Cardiac atrium fibroblast (primary cell): ENCODE data around the gene NDUFAF8. TPM values are rescaled to one million over a fixed set of nuclear protein-coding genes. Genes with fewer than 3 reads are reported as not detected.

Experiments used
- total RNA-seq: library from RNA; depleted of rRNA; stranded (reverse); fragments of >200 nt; gene quantifications from 2 replicates; pipeline ENCODE4 v1.2.3, GENCODE V29; 2015

Gene NDUFAF8, protein sequence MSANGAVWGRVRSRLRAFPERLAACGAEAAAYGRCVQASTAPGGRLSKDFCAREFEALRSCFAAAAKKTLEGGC
- 13.0 and 16.8 TPM in 2 replicates for total RNA-seq

DNA sequence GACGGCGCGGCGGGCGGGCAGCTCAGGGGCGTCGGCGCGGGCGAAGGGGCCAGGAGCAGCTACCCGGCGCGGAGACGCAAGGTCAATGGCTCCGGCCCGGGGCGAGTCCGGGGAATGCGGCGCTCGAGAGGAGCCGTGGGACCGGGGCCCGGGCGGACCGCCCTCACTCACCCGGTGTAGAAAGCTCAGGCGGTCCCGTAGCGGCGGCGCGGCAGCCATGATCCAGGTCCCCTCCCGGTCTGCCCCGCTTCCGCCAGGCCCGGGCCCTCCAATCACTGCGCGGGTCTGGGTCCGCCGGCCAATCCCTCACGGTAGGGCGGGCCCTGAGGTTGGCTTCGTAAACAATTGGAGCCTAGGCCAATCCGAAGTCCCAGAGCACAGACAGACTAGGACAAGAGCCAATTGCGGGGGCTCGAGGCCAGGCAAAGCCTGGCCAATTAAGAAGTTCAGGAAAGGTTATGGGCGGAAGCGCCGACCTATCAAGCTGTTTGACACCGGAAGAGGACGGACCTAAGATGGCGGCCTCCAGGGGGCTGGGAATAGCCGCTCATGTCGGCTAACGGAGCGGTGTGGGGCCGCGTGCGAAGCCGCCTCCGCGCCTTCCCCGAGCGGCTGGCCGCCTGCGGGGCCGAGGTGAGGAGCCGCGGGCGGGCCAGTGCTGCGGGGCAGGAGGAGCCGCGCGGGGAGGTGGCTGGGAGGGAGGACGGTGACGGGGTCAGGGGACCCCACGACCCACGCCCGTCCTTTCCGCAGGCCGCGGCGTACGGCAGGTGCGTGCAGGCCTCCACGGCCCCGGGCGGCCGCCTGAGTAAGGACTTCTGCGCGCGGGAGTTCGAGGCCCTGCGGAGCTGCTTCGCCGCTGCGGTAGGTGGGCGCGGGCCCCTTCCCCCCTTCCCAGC lies at the start of gene NDUFAF8, which contains the start of gene TEPSIN:
NDUFAF8 (plus strand) TSS at position 504 of the 899 bp plus-strand sequence; CDS start at position 550, 46 bp downstream.
TEPSIN (minus strand) TSS at position 241 of the 899 bp plus-strand sequence; CDS start at position 219, 22 bp downstream.

DNA sequence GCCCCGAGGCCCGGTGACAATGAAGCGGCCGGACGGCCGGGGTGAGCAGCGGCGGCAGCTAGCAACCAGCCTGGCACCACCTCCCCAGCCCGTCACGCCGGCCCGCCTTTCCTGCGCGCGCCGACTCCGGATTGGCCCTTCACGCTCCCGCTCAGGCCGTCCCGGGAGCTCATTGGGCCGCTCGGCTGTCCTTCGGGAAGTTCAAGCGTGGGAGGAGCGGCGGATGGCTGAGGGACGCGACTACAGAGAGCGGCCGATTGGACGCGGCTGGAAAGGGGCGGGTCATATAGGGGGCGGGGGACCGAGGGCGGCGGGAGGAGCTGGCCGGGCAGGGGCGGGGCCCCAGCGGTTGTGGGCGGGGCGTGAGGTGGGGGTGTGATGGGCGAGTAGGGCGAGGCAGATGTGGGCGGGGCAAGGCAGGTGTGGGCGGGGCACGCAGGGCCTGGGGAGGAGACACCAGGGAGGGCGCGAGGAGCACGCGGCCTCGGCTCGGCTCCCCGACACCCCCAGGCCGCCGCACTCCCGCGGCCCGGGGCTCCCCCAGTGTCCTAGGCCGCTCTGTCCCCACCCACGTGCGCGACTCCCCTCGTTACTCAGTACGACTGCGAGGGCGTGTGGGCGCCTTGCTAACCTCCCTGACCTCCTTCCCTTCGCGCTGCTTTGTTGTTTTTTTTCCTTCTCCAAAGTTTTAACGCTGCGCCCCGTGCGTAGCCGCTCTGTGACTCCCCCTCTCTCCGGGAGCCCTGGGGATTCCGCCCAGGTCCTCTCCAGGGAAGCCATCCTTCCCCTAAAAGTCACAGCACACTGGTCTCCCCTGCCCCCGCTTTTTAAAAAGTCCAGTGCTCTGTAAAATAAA lies 16.0 kb upstream of the NDUFAF8 start, which contains the start of gene CEP131:
CEP131 (minus strand) TSS at position 60 of the 856 bp plus-strand sequence. CDS start 2,909 bp downstream, outside the sequence.

Other genes starting within 250 kb of the NDUFAF8 start
- gene CHMP6, start 247.5 kb upstream of the NDUFAF8 start, total RNA-seq = 20.4 and 26.5 TPM in 2 replicates
- gene BAIAP2, start 204.2 kb upstream of the NDUFAF8 start, total RNA-seq = 18.6 and 29.6 TPM in 2 replicates
- not detected in 2 replicates for gene PVALEF, start 73.8 kb upstream of the NDUFAF8 start, total RNA-seq
- 0.32 TPM in 1 of 2 replicates, not detected in the other for gene AATK, start 73.1 kb upstream of the NDUFAF8 start, total RNA-seq
- 8.6 and 11.7 TPM in 2 replicates for gene CEP131, start 16.4 kb upstream of the NDUFAF8 start, total RNA-seq
- gene TEPSIN, start 263 bp upstream of the NDUFAF8 start, total RNA-seq = 11.3 and 28.3 TPM in 2 replicates
- 85.2 and 102 TPM in 2 replicates for gene SLC38A10, start 56.0 kb downstream of the NDUFAF8 start, total RNA-seq
- 12.5 and 30.8 TPM in 2 replicates for gene BAHCC1, start 156.1 kb downstream of the NDUFAF8 start, total RNA-seq